HG03025 (cell line): ENCODE results near the gene IL17REL.

ENCODE experiments used
- ATAC-seq: cut with Tn5 transposase; IDR thresholded peaks from one replicate; pipeline ENCODE4 v1.9.1; 2021; ENCODE audit warnings: mild to moderate bottlenecking, moderate library complexity; ENCODE audit not compliant: unreplicated experiment, low FRiP score

IL17REL gene

DNA sequence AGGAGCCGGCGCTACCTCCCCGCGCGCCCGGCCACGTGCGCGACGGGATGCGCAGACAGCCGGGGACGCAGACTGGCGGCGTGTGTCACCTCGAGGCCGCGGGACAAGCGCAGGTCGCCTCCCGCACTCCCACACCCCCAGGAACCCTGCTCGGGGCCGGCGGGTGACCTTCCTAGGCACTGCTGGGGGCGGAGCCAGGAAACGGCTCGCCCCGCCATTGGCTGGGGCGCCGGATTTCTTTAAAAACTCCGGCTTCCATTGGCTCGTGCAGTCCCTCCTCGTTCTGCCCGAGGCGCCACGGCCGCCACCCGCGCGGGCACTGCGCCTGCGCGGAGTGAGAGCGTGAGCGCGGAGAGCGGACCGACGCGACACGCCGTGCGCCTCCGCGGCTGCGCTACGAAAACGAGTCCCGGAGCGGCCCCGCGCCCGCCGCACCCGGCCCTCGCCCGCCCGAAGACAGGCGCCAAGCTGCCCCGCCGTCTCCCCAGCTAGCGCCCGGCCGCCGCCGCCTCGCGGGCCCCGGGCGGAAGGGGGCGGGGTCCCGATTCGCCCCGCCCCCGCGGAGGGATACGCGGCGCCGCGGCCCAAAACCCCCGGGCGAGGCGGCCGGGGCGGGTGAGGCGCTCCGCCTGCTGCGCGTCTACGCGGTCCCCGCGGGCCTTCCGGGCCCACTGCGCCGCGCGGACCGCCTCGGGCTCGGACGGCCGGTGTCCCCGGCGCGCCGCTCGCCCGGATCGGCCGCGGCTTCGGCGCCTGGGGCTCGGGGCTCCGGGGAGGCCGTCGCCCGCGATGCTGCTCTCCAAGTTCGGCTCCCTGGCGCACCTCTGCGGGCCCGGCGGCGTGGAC, 52.2 kb downstream of the IL17REL start, which contains the start of gene PIM3:
Gene PIM3 (plus strand): TSS at position 614 of the 846 bp plus-strand sequence. CDS start 176 bp downstream, at position 790.
- peak; percentile 59 for ATAC-seq

DNA sequence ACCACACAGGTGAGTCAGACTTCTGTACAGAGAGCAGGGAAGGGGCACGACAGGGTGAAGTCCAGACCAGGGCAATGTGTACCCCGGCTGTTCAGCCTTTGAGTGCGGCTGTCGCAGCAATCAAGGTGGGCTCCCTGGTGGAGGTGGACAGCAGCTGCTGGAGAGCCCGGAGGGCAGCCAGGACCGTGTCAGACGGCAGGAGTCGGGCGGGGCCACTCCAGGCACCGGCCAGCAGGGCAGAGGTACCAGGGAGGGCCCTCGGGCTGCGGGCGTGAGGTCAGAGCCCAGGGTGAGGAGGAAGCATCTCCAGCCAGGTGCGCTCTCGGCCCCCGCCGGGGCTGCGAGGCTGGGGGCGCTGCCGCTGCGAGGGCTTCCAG, 52.8 kb downstream of the IL17REL start:
- peak; percentile 7 for ATAC-seq

DNA sequence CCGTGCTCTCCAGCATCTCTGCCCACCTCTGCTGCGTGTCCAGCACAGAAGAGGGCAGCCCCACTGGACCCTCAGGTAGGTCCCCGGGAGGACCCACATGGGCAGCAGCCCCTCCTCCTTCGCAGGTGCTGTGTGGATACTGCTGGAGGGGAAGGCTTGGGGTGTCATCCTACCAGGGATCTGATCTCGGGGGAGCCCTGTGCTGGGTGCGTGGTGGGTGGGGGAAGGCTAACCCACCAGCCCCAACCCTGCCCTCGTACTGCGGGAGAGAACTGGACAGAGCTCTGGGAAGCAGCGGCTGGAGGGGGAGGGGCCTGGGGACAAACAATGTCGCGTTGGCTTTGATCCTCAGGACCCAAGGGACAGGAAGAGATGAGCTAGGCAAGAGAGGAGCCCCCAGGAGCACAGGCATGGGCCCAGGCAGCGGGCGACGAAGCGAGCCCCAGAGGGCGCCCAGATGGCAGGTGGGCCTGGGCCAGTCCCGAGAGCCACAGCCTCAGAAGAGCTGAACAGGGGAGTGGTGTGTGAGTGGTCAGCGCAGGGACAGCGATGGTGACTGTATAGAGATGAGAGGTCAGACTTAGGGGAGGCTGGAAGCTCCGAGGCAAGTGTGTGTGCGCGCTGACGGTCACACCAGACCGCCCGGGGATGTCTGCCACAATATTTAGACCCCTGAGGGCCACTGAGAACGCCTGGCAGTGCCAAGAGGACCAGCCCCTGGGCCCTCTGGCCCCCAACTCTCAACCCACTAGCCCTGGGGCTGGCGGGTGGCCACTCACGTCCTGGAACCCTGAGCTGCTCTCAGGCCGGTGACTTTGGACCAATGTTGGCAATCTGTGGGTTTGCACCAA, 53.4 kb downstream of the IL17REL start:
- ATAC-seq: no peak

DNA sequence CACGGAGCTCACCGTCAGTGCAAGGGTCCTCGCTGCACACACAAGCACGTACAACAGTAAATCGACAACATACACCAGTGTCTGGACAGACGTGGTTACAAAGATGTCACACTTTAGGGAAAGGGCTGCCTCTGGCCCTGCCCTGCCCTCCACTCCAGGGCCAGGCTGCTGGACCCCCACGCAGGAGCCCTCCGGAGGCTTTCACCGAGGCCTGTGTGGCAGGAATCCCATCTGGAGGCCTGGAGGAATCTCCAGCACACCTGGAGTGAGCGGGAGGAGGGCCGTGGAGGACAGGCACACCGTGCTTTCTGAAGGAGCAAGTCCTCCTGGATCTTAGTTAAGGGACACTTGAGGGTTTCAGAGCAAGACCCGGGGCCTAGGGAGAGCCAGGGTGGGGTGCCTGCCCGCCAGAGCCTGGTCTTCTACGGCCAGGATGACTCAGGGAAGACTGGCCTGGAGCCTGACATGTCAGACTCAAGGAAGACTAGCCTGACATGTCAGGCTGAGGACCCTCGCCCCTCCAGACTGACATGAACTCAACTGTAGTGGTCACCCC, 54.1 kb downstream of the IL17REL start:
- ATAC-seq: no peak

DNA sequence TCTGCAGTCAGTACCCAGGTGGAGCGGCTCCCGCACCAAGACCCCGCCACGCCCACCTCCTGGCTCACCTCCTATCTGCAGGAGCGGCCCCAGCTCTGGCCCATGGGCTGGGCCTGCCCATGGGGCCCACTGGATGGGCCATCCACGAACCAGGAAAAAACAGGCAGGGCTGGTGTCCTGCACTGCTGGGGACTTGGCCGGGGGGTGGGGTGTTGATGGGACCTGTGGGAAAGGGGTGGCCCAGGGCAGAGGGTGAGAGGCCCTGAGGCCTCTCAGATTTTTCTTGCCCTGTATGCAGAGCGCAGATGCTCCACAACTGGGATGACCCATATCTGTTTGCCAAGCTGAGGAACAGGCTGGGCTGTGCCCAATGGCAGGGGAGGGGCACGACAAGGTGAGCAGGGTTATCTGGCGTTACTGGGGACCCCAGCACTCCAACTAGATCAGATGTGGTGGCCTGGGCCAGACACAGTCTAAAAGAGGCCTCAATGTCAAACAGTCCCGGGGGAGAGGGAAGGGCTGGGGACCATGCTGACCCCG, 54.7 kb downstream of the IL17REL start:
- ATAC-seq: no peak

DNA sequence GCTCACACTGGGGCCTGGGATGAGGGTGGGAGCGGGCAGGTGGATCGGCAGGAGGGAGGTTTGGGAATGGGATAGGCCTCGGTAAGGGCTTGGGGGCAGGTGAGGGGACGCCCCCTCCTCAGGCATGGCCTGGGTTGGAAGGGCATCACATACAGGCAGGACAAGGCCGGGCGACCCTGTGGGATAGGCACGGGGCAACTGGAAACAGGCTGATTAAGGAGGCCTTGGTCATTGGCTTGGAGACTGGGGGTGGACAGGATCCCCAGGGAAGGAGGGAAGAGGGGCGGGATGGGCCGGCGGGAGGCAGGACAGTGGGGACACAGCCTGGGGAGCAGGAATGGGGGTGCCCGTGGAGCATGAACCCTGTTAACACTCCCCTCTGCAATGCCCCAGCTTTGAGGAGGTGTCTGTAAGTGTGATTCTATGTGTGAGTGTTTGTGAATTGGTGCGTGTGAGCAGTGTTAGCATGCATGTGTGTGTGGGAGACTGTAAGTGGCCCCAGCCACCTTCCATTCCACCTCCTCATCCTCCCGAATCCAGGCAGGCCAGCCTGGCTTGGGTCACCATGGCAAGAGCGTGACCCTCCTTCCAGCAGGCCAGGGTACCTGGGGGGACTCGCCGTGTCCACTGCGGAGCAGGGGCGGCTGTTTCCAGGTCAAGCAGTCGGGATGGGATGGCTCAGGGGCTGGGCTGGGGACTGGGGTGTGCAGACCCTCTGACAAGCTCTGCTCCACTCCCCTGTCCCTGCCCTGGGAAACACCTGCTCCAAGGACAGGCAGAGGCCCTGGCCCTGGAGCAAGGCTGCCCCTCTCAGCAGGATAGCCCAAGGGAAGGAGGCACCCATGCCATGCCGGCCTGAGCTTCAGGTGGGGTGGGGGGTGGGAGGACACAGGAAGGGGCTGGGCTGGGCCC, 55.4 kb downstream of the IL17REL start:
- no peak for ATAC-seq

DNA sequence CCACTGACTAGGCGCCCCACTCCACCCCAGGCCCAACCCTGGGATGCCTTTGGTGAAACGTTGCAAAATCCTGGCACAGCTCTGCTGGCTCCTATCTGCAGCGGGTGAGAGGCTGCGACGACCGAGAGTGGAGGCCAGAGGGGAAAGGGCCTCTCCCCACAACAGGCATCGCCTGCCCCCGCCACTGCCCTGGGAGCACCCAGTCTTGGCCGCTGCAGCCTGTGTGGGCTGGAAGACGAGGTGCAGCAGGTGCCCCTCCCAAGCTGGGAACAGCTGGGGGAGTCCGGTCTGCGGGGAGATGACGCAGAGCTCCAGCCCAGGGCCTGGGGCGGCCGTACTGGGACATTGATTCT, 56.2 kb downstream of the IL17REL start:
- no peak for ATAC-seq

DNA sequence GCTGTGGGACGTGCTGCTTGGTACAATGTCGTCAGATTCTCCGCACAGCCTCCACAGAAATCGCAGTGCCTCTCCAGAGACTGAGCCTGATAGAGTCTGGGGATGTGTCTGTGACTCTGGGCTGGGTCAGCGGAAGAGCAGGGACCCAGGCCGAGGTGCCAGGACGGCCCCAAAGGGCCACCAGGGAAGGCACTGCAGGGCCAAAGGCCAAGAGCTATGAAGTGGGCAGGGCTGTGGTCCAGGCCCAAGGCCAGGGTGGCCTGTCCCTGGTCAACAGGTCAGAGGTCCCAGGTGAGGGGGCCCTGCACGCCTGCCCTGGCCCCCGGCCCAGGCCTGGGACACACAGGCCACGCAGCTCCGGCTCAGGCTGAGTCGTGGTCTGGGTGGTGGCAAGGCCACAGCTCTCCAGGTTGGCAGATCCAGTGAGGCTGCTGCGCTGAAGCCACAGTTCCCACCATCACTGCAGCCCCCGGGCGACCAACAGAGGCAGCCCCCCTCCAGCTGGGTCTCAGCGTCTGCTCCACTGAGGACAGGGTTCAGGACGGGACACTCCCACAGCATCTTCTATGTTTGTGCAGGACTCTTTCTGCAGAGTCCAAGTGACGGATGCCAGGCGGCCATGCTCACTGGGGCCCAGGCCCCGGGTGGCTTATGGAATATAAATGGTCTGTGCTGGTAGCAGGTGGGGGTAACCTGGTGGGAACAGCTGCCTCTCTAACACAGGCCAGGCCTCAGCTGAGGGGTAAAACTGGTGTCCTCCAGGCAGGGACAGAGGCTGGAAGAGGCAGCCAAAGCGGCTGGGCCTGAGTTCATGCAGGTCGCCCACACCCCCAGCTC, 56.8 kb downstream of the IL17REL start:
- ATAC-seq: no peak

DNA sequence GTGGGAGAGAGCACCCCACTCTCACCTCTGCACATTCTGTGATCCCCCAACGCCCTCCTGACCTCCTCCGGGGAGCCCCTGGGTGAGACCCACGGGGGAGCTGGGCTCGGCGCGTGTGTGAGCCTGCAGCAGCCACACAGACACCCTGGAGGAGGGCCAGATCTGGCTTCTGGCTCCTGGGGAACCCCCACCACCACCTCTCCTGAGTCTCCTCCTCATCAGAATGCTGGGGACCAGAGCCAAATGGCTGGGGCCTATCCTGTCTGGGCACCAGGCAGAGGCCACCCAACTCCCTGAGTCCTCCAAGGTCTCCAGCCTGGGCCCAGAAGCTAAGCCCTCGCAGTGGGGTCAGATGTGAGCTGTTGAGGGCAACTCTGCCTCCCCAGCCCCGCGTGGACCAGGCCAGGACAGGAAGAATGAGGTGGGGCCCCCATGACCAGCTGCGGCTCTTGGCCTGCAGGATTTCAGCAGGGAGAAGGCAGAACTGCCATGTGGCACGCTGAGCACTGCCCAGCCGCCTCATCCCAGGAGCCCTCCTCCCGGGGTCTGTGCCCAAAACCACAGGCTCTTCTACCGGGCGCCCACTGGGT, 57.5 kb downstream of the IL17REL start:
- no peak for ATAC-seq

DNA sequence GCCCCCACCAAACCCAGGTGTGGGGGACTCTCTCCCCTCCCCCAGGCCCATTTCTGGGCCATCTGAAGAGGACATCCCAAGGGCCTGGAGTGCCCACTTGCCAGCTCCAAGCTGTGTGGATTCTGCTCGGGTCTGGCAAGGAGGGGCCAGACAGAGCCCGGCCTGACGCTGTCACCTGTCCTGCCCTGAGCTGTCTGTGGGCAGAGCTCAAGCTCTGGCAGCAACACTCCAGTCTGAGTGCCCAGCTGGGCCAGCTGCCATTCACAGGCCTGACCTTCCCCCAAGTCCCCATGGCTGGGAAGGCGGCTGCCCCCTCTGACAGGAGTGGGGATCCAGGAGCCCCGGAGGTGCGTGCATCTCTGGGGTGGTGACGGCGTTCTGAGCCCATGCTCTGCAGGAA, 58.2 kb downstream of the IL17REL start:
- ATAC-seq: no peak

DNA sequence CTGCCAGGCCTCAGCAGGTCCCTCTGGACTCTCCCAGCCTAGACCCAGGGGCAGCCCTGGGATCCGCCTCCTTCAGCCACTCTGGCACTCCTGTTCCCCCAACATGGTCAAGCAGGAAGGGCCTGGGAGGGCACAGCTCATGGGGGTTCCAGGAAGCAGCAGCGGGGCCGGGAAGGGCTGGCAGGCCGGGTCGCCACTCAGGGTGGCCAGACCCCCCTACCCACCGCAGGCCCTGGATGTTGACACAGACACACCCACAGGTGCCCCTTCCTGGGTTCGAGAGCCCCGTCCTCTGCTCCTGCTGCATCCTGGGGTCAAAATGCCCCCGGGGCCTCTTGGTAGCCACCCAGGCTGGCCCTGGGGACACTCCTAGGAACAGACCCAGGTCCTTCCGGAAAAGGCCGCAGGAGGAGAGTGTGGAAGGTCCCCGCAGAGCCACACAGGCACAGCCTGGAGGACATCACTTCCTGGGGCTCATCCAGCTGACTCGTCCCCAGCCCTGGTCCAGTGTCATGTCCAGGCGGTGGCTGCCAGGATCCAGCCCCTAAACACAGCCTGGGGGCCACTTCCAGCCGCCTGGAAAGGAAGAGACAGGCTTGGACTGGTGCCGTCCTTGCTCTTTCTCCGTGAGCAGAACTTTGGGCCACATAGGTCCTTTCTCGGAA, 58.8 kb downstream of the IL17REL start:
- no peak for ATAC-seq

DNA sequence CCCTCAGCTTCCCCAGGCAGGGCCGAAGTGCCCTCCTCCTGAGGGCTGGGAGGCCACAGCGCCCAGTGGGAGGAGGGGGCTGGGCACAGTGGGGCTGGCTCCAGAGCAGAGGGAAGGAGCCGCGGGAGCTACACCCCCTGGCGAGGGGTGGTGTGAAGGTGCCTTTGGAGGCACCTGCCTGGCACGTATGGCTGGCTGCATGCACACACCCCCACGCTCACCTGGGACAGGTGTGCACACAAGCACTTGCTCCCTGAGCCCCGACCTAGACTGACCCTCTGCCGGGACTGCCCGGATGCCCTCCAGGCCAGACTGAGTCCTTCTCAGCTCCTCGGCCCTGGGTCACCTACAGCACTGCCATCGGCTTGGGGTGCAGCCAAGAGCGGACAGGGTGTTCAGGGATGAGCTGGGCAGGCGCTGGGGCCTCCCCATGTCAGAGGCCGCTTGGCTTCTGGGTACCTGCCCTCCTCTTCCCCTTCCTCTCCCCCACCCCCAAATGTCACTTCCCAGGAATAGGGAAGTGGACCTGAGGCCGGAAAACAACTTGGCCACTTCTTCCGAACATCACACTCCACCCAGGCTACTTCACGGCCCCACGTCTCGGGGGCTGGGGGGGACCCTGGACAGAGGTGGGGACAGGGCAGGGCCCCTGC, 59.4 kb downstream of the IL17REL start:
- ATAC-seq: no peak

DNA sequence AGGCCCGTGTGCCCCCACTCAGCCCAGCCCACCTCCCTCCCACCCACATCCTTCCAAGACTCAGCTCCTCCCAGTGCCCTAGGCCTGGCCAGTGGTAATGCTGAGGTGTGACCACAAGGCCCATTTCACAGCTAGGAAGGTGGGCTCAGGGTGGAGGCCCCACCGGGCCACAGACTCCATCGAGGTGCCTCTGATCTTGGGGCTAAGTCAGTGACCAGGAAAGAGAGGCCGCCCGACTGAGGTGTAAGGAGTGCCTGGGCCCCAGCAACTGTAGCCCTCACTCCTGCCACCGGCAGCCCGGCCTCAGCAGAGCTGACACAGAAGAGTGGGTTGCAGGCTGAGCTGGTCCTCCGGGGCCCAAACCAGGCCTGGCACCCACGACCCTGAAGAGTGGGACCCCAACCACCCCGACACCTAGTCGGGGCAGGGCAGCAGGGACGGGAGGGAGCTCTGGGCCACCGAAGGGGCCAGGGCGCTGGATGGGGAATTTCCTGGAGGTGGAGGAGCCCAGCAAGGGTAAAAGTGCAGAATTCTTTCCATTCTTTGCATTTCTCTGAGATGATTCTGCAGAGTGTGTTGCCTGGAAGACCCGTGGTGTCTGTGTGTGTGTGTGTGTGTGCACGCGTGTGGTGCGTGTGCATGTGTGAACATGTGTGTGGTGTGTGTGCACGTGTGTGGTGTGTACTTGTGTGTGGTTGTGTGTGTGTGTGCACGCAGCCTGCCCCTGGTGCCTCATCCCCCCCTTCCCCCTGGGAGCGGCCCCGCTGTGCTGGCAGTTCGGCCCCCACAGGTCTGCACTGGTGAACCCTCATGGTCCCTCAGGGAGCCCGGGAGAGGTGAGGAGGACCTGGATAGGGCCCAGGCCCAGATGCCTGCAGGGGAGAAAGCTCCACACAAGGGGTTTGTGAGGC, 60.3 kb downstream of the IL17REL start:
- no peak for ATAC-seq

DNA sequence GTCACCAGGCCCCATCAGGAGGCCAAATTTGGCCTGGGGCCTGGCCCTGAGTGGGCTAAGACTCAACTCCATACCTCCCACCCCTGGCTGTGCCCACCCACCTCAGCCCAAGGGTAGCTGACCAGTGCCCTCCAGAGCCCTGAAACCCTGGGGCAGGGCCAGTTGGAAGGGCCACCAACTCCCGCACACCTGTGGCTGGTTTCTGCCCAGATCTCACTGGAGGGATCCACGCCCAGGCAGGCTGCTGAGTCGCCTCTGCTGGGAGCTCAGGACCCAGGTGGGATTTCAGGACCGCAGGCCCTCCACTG, 60.9 kb downstream of the IL17REL start:
- no peak for ATAC-seq

DNA sequence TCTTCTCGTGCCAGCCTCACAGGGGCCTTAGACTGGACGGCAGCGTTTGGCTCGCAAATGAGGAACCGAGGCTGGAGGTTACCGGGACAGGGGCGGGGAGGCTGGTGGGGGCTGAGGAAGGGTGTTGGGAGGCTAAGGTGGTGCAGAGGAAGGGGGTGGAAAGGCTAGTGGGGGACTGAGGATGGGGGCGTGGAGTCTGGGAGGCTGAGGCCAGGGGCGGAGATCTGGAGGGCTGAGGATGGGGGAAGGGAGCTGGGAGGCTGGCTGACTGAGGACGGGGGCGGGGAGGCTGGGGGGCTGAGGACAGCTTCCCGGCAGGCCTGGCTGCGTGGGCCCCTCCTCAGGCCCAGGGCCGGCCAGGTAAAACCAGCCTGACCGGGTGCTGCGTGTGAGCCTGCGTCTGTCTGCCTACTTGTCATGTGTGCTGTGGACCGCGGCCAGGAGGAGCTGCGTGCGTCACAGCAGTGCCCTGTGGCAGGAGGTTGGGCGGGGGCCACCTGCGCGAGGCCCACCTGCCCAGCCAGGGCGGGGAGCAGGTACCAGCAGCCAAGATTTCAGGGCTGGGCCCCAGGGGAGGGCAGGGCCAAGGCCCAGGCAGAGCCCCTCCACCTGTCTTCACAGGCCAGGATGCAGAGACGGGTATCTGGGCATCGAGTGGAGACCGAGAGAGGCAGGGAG, 61.4 kb downstream of the IL17REL start:
- ATAC-seq: no peak

DNA sequence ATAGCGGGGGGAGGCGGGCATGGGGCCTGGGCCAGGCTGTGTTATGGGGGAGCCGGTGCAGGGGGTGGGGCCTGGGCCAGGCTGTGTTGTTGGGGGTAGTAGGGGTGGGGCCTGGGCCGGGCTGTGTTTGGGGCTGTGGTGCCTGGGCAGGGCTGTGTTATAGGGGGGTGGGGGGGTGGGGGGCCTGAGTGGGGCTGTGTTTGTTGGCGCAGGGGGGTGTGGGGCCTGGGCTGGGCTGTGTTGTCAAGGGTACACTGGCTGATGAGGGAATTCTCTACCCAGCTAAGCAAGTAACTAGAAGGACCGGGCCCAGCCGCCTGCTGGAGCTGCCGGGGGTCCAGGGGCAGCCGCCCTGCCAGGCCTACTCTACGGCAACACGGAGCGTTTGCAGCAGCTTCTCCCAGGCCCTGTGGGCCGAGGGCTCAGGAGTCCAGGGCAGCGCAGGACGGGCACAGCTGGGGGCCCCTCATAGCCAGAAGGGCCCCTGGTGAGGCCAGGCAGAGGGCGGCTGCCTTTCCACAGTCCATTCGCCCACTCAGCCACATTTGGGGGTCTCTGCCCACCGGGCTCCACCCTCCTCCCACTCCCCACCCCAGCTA, 62.1 kb downstream of the IL17REL start:
- no peak for ATAC-seq
